Measurements from ENCODE around the gene SPECC1L. TPM values are rescaled to one million over a fixed set of nuclear protein-coding genes. Genes with fewer than 3 reads are reported as not detected.

Gene SPECC1L
- total RNA-seq, 2 donors from 2014 or later, result 86.3 to 87.5 TPM

GRCh38 chr22:24379536-24379935, 108.9 kb downstream of the SPECC1L start:
- no peak for DNase-seq
- intact Hi-C loops (cut with DNase I, micrococcal nuclease), result no loop called here
- ATAC-seq, result no peak

DNA sequence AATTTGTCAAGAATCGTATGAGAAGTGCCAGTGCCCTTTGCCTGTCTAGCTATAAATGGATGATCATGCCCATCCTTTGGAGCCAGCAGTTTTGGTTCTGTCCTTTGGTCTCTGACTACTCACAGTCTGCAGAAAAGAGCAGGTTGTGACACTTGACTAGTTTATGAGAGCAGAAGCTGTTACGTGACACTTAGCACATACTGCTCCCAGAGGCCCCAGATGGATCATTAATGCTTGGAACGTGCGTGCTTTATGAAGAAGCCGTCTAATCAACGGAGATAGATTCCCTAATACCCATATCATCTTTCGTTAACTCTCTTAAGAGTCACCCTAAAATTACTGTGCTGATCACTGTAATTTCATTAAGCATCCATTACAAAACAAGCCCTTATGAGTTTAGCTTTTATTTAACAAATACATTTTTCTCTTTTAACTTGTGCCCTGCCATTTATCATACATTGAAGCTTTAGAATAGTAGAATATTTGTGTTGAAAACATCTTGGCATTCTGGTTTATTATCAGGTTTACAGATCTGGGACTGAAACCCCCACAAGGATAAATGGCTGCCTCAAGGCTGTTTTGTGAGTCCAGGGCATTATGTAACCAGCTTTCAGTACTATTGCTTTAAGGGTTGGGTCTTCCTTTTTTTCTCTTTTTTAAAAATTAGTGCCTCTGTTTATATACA, 109.7 kb downstream of the SPECC1L start:
- intact Hi-C loops (cut with DNase I, micrococcal nuclease), result no loop called here
- ATAC-seq (no peak), DNase-seq (no peak)

GRCh38 chr22:24380905-24381230, 110.2 kb downstream of the SPECC1L start:
- DNase-seq, result no peak
- intact Hi-C loops (cut with DNase I, micrococcal nuclease), result no loop called here
- ATAC-seq, result no peak

- intact Hi-C loops (cut with DNase I, micrococcal nuclease), result no loop called here
- ATAC-seq, result no peak
- DNase-seq, result no peak
These were observed 112.4 kb downstream of the SPECC1L start for GRCh38 chr22:24383061-24383460.

DNA sequence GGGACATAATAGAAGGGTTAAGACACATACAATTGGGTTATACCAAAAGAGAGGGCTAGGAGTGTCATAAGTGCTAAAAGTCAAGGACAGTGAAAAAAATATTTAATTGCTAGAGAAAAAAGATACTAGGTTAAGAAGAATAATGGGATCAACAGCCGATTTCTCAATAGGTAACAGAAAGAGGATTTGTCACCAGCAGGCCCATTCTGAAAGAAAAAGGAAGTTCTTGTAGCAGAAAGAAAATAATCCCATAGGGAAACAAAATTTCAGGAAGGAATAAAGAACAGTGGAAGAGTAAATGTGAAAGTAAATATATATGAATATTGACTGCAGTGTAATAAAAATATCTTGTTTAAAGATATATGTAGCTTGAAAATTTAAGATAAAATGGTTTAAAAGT, 113.5 kb downstream of the SPECC1L start:
- ATAC-seq, result no peak
- intact Hi-C loops (cut with DNase I, micrococcal nuclease), result no loop called here
- no peak for DNase-seq

- DNase-seq (no peak), ATAC-seq (no peak)
- intact Hi-C loops (cut with DNase I, micrococcal nuclease), result no loop called here
These were observed 116.4 kb downstream of the SPECC1L start for GRCh38 chr22:24386937-24387471.

- DNase-seq (no peak), ATAC-seq (no peak)
- intact Hi-C loops (cut with DNase I, micrococcal nuclease), result no loop called here
These were observed 119.0 kb downstream of the SPECC1L start for GRCh38 chr22:24389680-24390079.

DNA sequence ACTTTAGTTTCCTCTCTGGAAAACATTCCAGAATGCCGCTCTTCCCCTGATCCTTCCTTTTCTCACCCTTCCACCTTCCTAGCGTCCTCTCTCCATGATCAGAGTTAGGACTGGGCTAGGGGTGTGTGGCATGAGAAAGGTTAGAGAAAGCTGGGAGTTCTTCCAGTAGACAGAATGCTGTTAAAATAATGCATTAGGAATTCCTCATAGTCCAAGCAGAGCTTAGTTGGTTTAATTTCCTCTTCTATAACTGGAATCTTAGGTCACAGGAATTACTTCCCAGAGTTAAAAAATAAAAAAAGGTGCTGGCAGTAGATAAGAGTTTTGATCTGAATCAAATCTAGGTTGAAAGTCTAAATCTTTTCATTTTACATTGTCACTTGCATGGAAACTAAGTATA, 119.5 kb downstream of the SPECC1L start:
- intact Hi-C loops (cut with DNase I, micrococcal nuclease), result no loop called here
- ATAC-seq (no peak), DNase-seq (no peak)

- ATAC-seq (no peak), DNase-seq (no peak)
- intact Hi-C loops (cut with DNase I, micrococcal nuclease), result no loop called here
These were observed 119.9 kb downstream of the SPECC1L start for GRCh38 chr22:24390576-24390975.

GRCh38 chr22:24391836-24392217, 121.2 kb downstream of the SPECC1L start:
- intact Hi-C loops (cut with DNase I, micrococcal nuclease), result no loop called here
- DNase-seq (no peak), ATAC-seq (no peak)

DNA sequence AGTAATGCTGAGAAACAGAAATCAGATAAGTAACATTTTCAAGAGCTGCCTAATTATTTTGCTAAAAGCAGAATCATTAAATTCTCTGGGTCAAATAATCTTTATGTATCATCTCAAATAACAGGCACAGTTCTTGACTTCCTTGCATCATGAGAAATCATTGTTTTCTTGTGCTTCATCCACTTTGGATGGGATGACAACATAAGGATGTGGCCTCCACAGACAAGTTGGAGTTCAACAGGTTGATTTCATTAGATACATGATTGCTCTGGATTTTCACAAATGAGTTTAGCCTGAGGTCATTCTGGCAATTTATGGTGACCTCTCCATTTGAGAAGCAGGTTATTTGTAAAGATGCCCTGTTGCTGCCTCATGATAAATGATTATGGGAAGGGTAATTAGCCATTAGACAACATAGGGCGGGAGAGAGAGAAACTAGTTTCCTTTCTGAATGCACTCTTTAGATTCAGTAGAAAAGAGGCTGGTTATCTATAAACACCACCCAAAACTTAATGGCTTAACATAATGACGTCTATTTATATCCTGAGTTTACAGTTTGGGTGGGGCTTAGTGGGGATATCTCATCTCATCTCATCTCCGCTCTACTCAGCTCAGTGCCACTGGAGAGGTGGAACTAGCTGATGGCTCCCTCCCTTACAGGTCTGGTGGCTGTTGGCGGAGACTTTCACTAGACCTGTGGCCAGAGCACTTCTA, 121.7 kb downstream of the SPECC1L start:
- peak; percentile 90 for ATAC-seq
- intact Hi-C loops (cut with DNase I, micrococcal nuclease), result no loop called here

DNA sequence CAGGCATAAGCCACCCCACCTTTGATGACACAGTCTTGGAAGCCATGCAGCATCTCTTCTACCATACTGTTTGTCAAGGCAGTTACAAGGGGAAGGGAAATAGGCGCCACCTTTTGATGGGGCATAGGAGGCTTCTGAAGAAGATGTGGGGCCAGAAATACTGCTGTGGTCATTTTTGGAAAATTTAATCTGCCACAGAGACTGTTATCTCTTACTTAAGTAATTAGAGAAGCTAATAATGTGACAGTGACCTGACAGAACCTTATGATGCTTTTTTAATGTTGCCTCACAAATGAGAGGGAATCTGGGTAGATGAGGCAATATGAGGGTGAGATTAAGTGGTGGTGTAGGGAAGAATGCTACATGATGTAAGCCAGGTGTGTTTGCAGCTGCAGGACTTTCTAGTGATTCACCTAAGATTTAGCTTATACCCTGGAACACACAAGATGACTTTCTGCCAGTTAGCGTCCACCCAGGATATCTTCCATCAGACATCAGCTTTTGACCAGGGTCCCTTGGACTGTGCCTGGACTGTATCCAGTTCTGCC, 122.5 kb downstream of the SPECC1L start:
- intact Hi-C loops (cut with DNase I, micrococcal nuclease), result no loop called here
- DNase-seq (no peak), ATAC-seq (no peak)

More for the DNA sequence above, 121.7 kb downstream of the SPECC1L start:
- DNase-seq, result no peak

GRCh38 chr22:24393848-24394247, 123.2 kb downstream of the SPECC1L start:
- no peak for DNase-seq
- no peak for ATAC-seq
- intact Hi-C loops (cut with DNase I, micrococcal nuclease), result no loop called here

- no peak for ATAC-seq
- DNase-seq, result no peak
These were observed 123.6 kb downstream of the SPECC1L start for GRCh38 chr22:24394254-24394653.

GRCh38 chr22:24398409-24398808, 127.8 kb downstream of the SPECC1L start:
- no peak for DNase-seq
- intact Hi-C loops (cut with DNase I, micrococcal nuclease), result no loop called here
- ATAC-seq, result no peak

More at GRCh38 chr22:24394254-24394653, 123.6 kb downstream of the SPECC1L start:
- intact Hi-C loops (cut with DNase I, micrococcal nuclease), result no loop called here

- DNase-seq (no peak), ATAC-seq (no peak)
- intact Hi-C loops (cut with DNase I, micrococcal nuclease), result no loop called here
These were observed 129.5 kb downstream of the SPECC1L start for GRCh38 chr22:24400034-24400725.

GRCh38 chr22:24400726-24401596, 130.3 kb downstream of the SPECC1L start:
- intact Hi-C loops (cut with DNase I, micrococcal nuclease), result no loop called here
- no peak for DNase-seq
- ATAC-seq, result no peak

- intact Hi-C loops (cut with DNase I, micrococcal nuclease), result no loop called here
- DNase-seq, result no peak
- ATAC-seq, result peak; percentile 18
These were observed 131.3 kb downstream of the SPECC1L start for GRCh38 chr22:24401931-24402367.
